Measurements from ENCODE around the gene UBTD1.
"Not testable (repeated sequence)": the region's sequence is repeated elsewhere in the genome, so short reads cannot be mapped to it uniquely, and the experiment has no call there.

Gene UBTD1

DNA sequence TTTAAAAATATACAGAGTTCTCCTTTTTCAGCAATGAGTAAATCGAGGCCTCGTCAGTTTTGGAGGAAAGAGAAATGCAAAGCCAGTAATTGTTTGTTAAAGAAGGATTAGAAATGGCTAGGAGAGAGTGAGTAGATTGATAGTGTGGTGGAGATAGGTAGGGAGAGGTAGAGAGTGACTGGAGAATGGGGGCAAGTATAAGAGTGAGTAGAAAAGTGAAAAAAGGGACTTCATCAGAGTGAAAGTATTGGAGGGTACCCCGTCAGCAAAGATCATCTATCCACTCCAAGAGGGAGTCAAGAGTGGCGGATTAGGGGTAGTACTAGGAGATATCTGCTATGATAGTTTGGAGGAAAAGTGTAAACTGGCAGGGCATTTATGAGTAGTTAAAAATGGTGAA, 64.6 kb downstream of the UBTD1 start:
- no peak for DNase-seq (ENCODE audit: low read depth in 3 of 3)

DNA sequence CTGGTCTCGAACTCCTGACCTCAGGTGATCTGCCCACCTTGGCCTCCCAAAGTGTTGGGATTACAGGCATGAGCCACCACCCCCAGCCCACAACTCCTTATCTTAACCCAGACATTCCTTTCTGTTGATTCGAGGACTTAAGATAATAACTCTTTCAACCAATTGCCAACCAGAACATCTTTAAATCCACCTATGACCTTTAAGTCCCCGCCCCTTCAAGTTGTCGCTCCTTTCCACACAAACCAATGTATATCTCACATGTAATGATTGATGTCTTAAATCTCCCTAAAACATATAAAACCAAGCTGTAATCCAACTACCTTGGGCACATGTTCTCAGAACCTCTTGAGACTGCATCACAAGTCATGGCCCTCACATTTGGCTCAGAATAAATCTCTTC, 66.1 kb downstream of the UBTD1 start:
- DNase-seq (ENCODE audit: low read depth in 3 of 3) = no peak

DNA sequence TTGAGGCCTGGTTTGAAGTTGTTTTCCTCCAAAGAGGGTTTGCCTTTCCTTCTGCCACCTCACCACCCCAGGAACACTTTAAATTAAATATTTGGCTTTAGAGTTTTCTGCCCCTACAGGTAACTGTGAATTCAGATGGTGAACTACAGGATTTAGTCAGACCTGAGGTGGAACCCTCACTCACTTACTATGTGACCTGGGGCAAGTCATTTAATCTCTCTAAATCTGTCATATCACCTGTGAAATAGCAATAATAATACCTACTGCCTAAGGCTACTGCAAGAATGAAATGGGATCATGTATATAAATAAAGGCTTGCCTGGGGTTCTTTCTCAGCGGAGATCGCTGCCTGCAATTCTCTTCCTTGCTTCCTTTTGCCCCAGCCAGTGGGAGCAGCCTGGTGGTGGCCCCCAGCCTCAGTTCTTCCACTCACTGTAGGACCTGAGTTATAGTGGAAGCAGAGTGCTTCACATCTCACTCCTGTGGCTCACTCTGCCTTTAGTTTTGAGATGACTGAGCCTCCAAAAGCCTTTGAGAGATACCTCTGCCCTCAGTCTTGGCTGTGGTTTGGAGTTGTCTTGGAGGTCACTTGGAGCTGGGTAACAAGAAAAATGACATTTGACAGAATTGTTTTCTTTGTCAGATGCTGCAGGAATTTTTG, 67.7 kb downstream of the UBTD1 start:
- no peak for DNase-seq (ENCODE audit: low read depth in 3 of 3)

DNA sequence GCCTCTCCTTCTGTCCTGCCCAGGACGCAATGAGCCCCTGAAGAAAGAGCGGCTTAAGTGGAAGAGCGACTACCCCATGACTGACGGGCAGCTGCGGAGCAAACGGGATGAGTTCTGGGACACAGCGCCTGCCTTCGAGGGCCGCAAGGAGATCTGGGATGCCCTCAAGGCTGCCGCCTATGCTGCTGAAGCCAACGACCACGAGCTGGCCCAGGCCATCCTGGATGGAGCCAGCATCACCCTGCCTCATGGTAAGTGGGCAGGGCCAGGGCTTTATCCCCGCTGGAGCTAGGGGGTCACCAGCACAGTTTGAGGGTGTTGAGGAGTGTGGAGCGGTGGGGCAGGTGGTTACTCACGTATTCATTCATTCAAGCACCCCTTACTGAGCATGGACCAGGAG, 69.2 kb downstream of the UBTD1 start:
- DNase-seq (ENCODE audit: low read depth in 3 of 3) = no peak

DNA sequence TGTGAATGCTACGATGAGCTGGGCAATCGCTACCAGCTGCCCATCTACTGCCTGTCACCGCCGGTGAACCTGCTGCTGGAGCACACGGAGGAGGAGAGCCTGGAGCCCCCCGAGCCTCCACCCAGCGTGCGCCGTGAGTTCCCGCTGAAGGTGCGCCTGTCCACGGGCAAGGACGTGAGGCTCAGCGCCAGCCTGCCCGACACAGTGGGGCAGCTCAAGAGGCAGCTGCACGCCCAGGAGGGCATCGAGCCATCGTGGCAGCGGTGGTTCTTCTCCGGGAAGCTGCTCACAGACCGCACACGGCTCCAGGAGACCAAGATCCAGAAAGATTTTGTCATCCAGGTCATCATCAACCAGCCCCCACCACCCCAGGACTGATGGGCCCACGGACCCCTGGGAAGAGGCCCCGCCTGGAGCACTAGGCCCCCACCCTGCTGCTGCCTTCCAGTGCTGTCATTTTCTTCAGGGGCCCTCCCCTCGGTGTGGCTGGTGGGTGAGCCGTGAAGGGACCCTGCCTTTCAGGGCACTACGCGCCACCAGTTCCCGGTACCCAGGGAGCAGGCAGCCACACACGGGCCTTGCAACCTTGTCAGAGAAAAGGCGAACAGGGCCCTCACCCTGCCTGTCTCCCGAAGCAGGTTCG, 71.5 kb downstream of the UBTD1 start:
- no peak for DNase-seq (ENCODE audit: low read depth in 3 of 3)

DNA sequence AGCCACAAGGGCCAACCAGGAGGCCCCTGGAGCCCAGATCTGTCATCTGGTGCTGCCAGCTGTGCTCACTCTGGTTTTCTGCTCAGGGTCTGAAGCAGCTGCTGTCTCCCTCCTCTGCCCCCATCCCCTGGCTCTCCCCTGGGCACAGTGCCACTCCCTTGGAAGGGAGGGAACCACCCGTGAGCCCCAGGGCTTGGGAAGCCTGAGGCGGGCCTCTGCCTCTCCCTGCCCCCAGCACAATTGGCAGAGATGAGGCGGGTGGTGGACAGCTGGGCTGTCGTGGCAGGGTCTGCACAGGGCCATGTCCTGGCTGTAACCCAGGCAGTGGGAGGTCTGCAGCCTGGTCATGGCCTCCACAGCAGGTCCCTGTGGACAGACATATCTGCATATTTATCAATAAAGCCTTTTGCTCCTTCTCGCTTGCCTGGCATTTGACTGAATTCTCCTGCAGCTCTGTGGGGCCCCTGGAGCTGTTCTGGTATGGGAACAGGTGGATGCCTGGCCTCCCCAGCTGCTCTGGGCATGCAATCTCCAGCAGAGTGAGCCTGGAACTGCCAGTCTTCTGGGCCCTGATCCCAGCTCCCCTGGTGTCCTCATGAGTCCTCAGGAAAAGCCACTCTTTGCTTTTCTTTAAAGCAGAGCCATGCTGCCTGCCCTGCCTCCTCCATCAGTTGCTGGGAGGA, 72.2 kb downstream of the UBTD1 start:
- DNase-seq (ENCODE audit: low read depth in 3 of 3) = no peak

GRCh38 chr10:97571622-97572021, 72.9 kb downstream of the UBTD1 start:
- no peak for DNase-seq (ENCODE audit: low read depth in 3 of 3)

DNA sequence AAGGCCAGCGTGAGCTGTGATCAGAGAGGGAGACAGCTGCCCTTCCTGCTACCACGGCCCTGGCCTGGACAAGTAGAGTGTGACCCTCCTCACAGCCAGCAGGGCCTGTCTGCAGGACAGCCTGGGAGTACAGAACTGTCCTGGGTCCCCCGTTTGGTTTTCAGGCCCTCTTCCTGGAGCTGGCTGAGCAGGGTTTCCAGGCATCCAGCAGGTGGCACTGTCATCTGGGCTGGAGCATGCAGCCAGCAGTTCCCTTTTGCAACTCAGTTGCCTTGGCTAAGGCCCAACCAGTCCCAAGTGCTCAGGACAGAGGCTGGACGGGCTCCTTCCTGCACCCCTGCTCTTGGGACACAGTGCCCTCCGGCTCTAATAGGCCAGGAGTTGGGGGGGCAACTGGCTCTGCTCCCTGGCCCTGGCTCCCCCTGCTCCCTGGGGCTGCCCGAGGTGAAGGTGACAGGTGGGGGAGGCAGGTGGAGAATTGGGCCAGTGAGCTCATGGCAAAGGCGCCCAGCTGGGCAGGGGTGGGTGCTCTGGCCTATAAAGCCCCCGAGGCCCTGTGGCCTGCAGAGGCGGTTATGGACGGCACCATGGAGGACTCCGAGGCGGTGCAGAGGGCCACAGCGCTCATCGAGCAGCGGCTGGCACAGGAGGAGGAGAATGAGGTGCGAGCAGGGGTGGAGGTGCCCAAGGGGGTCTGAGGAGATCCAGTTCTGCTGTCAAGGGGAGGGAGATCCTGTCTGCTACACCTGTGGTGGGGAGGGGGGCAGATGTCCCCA, 73.7 kb downstream of the UBTD1 start, which contains the start of gene ANKRD2:
Gene ANKRD2 (plus strand): TSS at position 566 of the 776 bp plus-strand sequence. CDS start 10 bp downstream, at position 576.
- peak; percentile 21 to 23 (median 22) for DNase-seq (ENCODE audit: low read depth in 3 of 3)

GRCh38 chr10:97573021-97573420, 74.3 kb downstream of the UBTD1 start:
- DNase-seq (ENCODE audit: low read depth in 3 of 3) = no peak

DNA sequence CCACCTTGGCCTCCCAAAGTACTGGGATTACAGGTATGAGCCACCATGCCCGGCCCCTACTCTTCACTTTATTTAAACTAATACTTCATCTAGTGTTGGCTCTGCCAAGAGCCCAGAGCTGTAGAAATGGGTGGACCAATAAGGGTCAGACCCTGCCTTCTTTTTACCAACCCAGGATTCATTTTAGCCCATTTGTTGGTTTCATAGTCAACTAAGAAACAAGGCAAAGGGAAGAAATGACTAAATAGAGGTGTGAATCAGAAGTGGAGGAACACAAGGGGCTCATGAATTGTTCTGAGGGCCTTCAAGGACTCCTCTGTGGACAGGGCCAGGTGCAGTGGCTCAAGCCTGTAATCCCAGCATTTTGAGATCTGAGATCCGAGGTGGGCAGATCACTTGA, 74.9 kb downstream of the UBTD1 start:
- no peak for DNase-seq (ENCODE audit: low read depth in 3 of 3)

- no peak for DNase-seq (ENCODE audit: low read depth in 3 of 3)
These were observed 75.8 kb downstream of the UBTD1 start for GRCh38 chr10:97574374-97575126.

GRCh38 chr10:97575127-97575668, 76.5 kb downstream of the UBTD1 start:
- DNase-seq (ENCODE audit: low read depth in 3 of 3) = no peak

DNA sequence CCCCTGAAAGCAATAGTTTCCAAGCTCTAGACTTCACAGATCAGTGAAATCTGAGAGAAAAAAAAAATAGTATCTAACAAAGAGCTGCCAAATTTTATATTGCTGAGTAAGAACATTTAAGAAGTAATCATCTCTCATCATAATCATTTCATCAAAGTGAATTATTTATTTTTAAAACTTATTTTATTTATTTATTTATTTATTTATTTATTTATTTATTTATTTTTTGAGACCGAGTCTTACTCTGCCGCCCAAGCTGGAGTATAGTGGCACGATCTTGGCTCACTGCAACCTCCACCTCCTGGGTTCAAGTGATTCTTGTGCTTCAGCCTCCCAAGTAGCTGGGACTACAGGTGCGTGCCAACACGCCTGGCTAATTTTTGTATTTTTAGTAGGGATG, 77.8 kb downstream of the UBTD1 start:
- not testable (repeated sequence) for DNase-seq (ENCODE audit: low read depth in 3 of 3)

- no peak for DNase-seq (ENCODE audit: low read depth in 3 of 3)
These were observed 79.0 kb downstream of the UBTD1 start for GRCh38 chr10:97577701-97578100.

DNA sequence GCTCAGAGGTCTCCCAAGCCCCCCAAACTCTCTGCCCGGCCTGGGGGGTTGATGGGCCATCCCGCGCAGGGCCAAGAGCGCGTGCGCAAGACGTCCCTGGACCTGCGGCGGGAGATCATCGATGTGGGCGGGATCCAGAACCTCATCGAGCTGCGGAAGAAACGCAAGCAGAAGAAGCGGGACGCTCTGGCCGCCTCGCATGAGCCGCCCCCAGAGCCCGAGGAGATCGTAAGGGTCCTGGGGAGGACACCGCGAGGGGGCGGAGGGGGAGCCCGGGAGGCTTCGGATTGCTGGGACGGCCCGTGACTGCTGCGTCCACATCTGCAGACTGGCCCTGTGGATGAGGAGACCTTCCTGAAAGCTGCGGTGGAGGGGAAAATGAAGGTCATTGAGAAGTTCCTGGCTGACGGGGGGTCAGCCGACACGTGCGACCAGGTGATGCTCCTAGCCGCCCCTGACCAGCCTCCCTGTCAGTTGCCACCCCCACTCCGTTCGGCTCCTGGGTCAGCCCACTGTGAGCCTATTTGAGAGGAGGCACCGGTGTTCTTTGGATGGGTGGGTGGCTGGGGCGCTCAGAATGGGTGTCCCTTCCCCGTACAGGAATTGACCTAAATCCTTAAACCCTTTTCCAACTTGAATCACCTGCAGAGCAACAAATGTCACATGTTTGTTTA, 79.6 kb downstream of the UBTD1 start:
- DNase-seq (ENCODE audit: low read depth in 3 of 3) = no peak

DNA sequence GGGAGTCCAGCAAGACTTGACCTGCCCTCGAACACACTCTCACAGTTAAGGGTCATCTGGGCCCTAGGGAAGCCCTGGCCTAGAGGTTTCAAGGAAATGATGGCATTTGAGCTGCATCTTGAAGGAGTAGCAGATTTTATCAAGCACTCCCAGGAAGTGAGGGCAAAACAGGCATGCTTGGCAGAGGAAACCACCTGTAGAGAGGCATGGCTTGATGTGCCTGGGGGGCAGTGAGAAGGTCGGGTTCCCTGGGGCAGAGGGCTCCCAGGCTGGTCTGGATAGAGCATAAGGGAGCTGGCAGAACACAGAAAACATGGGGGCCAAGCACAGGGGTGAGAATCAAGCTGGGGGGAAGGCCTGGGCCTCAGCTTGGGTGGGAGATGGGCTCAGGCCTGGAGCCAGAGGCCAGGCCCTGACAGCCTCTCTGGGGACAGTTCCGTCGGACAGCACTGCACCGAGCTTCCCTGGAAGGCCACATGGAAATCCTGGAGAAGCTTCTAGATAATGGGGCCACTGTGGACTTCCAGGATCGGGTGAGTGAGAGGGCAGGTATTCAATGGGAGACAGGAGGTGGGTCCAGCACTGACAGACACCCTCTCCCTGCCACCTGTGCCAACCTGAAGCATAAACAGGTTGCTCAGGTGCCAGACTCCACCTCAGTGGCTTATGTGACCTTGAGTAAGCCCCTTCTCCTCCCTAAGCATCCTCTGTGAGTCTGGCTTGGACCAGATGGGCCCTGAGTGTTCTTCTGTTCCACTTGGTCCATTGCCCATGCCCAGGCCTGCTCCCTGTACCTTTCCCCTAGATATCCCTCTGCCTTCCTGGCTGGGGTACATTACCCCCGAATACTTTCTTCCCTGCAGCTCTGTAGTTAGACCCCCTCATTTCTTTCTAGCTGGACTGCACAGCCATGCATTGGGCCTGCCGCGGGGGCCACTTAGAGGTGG, 82.0 kb downstream of the UBTD1 start:
- no peak for DNase-seq (ENCODE audit: low read depth in 3 of 3)

DNA sequence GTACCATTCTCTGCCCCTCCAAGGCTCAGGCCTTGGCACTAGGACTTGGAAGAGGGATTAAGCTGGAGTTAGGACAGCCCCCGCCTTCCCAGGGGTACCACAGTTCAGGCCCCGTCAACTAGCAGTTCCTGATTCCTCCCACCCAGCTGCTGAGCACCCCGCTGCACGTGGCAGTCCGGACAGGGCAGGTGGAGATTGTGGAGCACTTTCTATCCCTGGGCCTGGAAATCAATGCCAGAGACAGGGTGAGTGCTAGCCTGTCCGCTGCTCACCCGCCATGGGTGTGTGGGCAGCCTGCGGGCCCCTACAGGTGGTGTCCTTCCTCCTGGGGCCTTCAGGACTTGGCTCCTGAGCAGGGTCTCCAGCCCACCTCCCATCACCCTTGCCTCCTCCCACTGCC, 83.4 kb downstream of the UBTD1 start:
- no peak for DNase-seq (ENCODE audit: low read depth in 3 of 3)

DNA sequence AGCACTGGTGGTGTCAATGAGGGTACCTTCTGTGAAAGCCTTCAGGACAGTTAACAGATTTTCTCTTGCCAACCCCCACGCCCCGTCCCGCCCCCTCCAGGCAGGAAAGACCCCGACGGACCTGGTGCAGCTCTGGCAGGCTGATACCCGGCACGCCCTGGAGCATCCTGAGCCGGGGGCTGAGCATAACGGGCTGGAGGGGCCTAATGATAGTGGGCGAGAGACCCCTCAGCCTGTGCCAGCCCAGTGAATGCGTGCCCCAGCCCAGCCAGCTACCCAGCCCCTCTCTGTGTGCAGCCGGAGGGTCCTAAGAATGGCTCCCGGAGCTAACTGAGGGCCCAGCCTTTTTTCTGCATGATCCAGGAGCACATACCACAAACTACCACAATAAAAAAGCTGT, 84.8 kb downstream of the UBTD1 start:
- no peak for DNase-seq (ENCODE audit: low read depth in 3 of 3)

DNA sequence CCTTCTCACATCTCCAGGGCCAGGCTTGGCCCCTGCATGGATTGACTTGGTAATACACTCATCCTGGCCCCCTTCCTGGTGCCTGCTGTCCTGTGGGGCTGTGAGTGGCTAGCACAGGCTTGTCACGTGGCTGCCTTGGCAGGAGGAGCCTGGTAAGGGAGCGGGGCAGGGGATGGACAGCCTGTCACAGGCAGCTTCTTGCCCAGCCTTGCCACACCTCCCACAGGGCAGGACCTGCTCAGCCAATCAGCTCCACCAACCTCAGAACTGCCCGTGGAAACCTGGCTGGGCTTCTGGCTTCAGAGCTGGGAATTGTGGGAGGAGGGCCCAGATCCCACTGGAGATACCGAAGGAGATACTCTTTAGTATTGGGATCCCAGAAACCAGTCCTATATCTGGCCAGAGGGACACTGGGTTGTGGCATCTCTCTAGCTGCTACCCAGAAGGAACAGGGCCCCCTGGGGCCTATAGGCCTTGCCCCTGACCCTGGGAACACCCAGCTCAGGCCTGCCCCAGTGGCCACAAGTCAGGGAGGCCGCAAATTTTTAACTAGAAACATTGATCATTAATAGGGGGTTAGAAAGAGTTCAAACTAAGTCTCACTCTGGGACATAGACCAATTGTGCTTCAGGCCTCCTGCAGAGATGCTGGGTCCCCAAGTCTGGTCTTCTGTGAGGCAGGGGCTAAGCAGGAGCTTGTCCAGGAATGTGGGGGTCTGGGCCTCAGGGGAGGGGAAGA, 85.5 kb downstream of the UBTD1 start, which contains the start of gene HOGA1:
Gene HOGA1 (plus strand): TSS at position 330 of the 738 bp plus-strand sequence. CDS start 315 bp downstream, at position 645.
- no peak for DNase-seq (ENCODE audit: low read depth in 3 of 3)
